Endometrium (tissue), 2 donors: ENCODE measurements around the gene MSL3B.
"Not testable (repeated sequence)": the region's sequence is repeated elsewhere in the genome, so short reads cannot be mapped to it uniquely, and the experiment has no call there.

Experiments used
- FAIRE-seq: peaks from 2 replicates; lab custom pipeline; 2012; peaks lifted over from hg19 to GRCh38; lab: Jason Lieb, UNC
- donor health status: control.
- donor health status: control.

MSL3B gene

DNA sequence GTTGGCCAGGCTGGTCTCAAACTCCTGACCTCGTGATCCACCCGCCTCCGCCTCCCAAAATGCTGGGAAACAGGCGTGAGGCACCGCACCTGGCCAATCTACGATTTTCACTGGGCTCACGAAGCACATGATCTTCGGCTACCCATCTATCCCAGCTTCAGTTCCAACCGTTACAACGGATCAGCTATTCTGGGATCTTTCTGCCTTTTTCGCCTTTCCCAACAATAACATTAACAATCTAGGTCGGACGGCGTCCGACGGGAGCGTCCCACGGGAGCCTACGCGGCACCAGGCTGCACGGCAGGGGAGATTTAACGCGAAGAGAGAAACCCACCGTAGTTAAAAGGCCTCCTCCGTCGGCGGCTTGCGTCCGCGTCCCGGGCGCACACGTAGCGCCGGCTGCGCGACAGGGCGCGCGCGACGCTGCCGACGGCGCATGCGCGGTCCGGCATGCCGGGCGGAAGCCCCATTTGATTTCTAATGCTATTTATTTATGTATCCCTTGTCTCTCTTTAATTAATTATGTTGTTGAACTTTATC lies at the start of gene MSL3B:
Gene MSL3B (minus strand): TSS at position 394 of the 540 bp plus-strand sequence.
- no peak for FAIRE-seq

DNA sequence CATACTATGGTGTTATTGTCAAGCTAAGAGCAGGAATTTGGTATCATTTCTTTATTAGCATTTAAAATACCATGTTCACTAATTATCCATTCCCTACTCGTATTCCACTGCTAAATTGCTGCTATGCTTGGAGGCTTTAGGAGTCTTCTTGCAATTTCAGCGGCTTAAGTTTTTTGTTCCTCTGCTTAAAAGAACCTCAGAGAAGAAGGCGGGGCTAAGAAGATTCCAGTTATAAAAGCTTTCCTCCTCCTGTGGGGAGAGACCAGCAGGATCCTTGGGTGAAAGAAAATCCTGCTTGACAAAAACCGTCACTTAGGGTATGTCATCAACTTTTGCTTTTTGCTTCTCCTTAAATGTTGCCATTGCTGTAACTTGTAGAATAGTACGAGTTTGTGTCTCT lies 48.9 kb upstream of the MSL3B start, which contains the start of gene TRPM8:
Gene TRPM8 (plus strand): TSS at position 258 of the 400 bp plus-strand sequence. CDS start 9,165 bp downstream, outside the sequence.
- no peak for FAIRE-seq

DNA sequence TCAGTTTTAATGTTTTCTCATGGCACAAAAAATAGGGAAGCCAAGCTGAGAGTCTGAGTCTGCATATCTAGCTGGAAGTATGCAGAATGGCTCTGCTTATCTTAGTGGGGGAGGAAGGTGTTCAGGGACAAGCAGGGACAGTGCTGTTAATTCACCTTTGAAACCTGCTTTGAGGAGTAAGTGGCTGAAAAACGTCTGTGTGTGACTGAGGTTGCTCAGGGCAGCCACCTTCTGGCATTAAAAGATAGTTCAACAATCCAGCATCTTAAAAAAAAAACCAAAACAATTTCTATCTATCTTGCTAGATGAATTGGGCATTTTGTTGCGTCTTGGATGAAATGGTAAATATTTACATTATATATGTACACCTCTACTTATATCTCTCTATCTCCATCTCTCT lies 46.9 kb upstream of the MSL3B start:
- no peak for FAIRE-seq

DNA sequence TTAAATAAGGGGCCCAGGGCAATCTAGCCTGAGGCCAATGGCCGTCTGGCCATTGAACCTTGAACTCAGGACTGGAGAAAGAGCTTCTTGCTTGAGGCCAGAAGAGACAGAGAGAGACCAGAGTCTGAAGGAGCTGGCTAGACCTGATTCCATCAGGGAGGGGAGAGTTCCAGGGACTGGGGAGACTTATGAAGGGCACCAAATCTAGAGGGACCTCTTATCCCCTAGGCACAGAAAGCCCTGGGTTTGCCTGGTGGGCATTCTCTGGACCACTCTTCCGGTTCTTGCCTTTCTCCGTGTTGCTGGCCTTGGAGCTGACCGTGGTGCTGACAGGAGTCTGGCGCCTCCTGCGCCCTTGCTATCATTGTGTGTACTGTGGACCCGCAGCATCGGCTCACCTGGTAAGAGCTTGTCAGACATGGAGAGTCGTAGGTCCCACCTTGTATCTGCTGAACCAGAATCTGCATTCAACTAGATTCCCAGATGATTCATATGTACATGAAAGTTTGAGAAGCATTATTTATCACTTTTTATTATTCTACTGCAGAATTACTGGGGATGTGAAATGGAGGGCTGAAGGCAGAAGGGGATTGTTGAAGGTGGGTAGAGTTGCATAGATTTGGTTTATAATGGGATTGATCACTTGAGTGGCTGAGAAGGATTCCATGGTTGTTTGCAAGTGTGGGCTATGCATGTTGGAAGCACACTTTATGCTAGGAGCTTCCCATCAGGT lies 44.7 kb upstream of the MSL3B start:
- FAIRE-seq: no peak

DNA sequence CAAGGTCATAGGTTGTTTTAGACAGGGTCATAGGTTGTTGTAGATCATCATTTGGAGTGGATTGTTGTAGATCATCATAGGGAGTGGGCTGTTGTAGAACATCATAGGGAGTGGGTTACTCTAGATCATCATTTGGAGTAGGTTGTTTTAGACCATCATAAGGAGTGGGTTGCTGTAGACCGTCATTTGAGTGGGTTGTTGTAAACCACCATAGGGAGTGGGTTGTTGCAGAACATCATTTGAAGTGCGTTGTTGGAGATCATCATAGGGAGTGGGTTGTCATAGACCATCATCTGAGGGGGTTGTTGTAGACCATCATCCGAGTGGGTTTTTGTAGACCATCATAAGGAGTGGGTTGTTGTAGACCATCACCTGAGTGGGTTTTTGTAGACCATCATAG lies 39.4 kb upstream of the MSL3B start:
- FAIRE-seq: no peak

DNA sequence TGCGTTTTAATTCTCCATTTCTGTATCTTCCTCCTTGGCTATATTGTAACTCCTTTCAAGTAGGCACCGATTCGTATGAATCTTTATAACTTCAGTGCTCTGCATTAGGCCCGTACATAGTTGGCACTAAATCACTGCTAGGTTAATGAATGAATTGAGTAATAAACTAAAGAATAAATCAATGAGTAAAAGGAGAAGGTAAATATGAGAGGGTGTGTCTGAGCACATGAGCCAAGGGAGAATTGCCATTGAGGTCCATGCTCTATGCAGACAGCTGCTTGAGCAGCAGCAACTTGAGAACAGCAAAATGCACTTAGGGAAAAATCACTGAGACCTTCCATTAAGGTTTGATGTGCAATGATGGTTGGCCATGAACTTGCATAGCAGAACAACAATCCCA lies 37.8 kb upstream of the MSL3B start:
- FAIRE-seq: no peak

DNA sequence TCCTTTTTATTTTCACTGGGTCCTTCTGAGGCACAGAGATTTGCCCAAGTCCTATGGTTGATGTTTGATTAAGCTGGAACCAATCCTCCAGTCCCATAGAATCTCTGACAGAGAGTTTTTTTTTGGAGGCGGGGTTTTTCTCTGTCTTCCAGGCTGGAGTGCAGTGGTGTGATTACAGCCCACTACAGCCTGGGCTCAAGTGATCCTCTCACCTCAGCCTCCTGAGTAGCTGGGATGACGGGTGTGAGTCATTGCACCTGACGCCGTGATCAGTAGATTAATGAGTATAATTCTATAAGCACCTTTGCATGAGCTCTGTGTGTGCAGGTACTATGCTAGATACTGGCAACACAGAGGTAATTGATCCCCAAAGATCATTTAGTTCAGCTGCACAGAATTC lies 33.7 kb upstream of the MSL3B start:
- no peak for FAIRE-seq

DNA sequence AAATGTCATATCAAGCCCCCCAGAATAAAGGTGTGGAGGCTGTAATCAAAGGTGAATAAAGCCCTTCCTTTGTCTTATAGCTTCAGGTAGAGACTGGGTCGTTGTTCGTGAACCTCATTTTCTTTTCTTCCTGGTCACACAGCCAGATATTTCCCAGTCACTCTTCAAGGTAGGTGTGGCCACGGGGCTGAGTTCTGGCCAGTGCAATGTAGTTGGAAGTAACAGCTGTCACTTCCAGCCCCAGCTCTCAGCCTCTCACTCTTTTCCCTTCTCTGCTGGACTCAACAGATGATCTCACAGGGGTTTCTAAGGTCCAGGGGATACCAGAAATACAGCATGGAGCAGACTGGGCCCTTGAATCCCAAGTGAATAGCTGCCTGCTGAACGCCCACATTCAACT lies 33.2 kb upstream of the MSL3B start:
- FAIRE-seq: no peak

DNA sequence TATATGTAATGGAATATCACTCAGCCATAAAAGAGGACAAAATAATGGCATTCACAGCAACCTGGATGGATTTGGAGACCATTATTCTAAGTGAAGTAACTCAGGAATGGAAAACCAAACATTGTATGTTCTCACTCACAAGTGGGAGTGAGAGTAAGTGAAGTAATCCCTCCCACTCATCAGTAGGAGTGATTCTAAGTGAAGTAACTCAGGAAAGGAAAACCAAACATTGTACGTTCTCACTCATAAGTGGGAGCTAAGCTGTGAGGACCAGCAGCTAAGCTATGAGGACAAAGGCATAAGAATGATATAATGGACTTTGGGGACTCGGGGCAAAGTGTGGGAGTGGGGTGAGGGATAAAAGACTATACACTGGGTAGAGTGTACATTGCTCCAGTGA lies 28.1 kb upstream of the MSL3B start:
- FAIRE-seq: not testable (repeated sequence)

DNA sequence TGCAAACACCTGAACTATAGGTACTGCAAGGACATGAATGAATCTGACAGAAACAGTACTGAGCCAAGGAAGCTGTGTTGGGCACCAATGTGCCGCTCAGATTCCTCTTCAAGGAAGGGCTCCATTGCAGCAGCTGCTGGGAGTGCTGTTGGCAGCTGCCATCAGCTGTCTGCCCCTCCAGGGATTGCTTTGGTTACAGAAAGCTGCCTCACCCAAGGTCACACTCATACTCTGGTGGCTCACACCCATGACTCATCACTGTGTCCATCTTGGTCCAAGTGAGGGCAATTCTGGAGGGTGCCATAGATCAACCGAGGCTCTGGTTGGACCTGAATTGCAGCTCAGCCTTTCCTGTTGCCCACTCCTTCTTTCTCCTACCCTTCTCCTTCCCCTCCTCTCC lies 24.6 kb upstream of the MSL3B start:
- no peak for FAIRE-seq

DNA sequence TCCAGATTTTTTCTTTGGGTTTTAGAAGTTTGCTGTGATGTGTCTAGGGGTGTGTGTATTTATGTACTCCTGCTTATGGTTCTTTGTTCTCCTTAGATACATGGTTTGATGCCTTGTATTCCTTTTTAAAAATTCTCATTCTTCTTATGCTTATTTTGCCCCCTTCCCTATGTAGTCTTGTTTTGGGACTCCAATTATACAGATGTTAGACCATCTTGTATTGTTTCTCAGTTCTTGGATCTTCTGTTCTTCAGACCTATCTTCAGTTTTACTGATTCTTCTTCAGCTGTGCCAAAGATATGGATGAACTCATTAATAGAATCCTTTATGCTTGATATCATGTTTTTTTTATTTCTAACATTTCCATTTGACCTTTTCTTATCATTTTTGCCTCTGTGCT lies 14.2 kb upstream of the MSL3B start:
- no peak for FAIRE-seq

DNA sequence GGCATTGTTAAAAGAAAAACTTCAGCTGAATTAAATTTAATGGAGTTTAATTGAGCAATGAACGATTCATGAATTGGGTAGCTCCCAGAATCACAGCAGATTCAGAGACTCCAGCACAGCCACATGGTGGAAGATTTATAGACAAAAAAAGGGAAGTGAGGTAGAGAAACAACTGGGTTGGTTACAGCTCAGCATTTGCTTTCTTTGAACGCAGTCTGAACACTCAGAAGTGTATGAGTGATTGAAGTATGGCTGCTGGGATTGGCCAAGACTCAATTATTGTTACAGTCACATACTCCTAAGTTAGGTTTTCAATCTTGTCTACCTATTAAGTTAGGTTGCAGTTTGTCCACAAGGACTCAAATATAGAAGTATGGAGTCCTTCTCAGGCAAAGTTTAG lies 3.9 kb upstream of the MSL3B start:
- not testable (repeated sequence) for FAIRE-seq

DNA sequence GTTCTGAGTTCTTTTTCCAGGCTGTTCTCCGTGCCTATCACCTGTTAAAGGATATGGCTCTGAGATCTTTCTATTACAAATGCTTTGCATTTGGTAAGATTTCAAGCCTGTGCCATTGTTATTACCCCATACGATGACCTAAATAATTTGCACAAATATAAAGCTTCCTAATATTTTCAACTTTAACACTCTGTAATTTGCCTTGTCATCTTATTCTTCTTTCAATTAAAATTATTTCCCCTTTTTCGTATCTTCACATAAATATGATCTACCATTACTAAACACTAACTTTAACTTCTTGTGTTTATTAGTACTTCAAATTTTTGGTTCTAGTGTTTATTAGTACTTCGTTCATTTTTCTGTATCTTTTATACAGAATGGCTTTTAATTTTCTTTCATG lies 3.2 kb upstream of the MSL3B start:
- FAIRE-seq: no peak

DNA sequence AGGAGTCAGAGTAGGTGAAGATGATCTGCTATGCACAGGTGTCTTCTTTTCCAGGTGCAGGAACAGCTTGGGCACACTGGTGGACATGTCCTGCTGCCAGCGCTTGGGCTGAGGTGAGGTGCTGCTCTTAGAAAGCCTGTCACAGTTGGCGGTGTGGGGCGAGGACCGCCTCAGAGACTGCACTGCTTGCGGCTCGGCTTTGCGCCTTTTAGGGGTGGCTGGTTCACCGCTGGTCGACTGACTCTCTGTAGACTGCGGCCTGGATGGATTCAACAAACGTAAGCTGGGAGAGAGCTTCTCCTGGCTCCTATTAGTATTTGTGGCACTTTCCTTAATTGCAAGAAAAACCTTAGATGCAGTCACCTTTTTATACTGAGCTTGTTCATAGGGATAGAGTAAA lies 1.7 kb downstream of the MSL3B start:
- no peak for FAIRE-seq

DNA sequence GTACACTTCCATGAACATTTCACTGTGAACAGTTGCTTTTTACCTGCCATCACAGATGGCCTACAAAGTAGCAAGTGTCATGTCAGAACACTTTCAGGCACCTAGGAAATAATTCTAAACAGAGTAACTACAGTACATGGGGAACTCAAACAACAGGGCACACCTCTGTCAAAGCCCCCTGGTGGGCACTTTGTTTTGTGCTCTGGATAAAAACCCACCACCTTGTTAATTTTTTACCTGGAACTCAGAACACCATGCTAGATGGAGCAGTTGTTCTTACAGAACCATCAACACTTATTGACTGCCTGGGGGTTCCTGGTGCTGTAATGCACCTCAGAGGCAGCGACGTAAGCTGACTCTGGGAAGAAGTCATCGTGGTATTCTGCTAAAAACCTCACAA lies 2.3 kb downstream of the MSL3B start:
- no peak for FAIRE-seq

DNA sequence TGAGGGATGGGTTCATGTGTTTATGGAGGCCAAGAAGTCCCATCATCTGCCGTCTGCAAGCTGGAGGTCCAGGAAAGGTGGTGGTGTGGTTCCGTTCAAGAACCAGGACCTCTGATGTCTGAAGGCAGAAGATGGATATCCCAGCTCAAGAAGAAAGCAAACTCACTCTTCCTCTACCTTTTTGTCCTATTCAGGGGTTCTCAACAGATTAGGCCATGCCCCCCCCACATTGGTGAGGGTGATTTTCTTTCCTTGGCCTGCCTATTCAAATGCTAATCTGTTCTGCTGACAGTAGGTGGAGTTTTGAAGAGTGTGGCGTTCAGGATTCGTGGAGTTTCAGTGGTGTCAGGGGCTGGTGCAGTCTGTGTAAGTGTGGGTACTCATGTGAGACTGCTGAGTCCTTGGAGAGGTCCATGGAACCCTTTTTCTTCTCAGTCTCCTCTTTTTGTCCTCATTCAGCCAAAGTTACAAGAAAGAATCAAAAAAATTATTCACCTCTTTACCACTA lies 5.9 kb downstream of the MSL3B start:
- FAIRE-seq: no peak

DNA sequence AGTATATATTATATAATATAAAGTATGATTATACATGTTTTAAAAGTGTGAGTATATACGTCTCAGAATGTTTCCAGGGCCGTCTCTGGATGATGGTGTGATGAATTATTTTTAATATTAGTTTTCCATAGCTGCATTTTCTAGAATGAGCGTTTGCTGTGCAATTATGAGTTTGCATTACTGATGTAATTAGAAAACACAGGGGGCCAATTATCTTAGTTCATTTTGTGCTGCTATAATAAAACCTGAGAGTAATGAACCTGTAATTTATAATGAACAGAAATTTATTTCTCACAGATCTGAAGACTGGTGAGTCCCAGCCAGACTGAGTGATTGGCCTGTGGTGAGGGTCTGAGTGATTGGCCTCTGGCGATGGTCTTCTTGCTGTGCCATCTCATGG lies 9.9 kb downstream of the MSL3B start:
- FAIRE-seq: no peak

DNA sequence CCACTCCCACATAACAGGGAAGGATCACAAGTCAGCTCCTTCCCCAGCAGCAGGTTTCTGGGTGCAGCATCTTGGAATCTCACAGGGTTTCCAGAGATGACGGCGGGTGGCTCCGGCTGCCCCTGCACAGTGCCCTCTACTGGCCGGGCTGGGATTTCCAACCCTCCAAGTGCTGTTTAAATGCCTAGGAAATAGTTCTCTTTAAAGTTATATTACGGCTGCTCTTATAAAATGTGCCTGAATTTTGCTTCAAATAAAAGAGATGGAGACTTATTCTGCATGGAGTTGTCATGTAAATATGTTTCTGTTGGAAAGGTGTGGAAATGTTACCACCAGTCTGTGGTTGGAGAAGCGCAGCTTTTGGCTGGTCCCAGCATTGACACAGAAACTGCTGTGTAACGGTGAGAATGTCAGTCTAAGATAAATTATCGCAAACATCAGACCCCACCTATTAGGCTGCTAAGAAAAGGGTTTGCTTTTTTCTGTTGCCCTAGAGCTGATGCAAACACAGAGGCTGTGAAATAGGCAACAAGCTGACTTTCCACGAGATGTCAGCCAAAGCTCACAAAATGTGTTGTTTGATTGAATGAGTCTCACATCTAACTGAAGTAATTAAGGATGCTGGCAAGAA lies 10.6 kb downstream of the MSL3B start:
- no peak for FAIRE-seq

DNA sequence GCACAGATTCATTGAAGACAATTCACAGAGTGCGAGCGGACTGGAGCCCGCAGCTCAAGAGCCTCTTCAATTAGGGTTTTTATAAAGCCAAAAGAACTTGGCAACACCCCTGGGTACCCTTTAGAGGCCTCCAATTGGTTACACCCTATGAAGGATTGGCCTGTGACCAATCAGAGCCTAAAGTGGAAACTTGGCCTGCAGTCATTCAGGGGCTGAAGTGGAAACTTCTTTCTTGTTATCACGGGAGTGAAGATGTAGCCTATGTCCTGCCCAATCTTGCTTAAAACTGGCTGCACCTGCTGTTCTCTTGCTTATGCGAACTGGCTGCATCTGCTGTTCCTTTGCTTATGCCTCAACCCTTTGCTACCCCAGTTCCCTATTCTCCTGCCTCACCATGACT lies 12.0 kb downstream of the MSL3B start:
- FAIRE-seq: no peak

DNA sequence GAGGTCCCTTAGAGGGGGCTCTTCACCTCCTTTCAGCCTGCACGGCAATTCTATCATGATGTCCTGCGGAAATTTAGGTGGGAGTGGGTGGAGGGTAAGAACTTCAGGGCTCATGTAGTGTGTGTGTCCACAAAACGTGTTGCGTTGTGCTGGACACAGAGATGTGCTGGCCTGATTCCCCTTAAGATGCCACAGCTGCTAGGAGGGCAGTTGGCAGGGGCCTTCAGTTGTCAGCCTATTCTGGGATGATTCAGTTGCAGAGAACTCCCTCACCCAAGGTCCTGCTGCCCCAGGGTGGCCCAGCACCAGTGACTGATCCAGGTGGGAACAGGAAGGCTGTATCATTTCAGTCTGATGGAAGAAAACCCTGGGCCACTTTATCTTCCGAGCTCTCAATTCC lies 12.8 kb downstream of the MSL3B start:
- no peak for FAIRE-seq

DNA sequence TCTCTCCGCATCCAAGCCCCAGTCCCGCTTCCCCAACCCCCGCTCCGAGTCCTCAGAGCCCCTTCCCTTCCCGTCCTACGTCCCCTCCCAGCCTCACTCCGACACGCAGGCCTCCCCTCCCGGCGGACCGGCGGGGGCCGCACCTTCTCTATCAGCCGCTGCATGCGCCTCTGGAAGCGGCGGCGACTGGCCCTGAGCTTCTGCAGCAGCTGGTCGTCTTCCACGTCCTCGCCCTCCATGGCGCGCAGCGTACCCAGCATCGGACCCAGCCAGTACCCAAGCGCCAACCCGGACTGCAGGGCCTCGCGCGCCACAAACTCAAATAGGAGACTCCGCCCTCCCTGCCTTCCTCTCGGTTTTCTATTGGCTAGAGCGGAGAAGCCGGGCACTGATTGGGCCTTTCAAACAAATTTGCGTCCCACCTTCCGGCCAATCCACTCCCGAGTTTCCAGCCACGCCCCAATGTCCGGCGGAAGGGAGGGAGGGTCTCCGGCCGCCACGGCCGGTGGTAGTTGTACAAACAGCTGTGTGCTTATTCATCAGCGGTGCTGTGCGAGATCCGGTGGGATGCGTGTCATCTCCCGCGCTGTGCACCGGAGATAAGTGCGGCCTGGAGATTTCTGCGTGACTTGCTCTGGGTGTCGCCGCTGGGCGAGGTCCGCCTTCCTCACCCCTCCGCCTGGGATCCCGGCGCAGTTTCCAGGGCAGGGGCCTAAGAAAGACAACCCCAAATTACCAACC lies 13.8 kb downstream of the MSL3B start, which contains the start of gene HJURP:
Gene HJURP (minus strand): TSS at position 295 of the 741 bp plus-strand sequence. CDS start 35 bp downstream, at position 260.
- FAIRE-seq: peak; percentile 93

DNA sequence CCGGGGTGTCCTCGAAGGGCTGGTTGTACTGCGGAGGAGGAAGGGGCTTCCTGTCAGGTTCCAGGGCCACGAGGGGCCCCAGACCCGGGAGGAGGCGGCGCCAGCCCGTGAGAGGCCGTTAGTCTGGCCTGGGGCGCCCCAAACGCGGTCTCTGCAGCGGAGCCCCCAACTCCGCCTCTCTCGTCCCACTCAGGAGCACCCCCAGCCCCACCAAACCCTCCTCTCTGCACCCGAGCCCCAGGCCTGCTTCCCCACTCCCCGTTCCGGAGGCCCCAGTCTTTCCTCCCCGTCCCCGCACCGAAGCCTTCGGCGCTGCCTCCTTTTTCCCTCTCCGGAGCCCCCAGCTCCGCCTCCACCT lies 14.3 kb downstream of the MSL3B start:
- FAIRE-seq: no peak

DNA sequence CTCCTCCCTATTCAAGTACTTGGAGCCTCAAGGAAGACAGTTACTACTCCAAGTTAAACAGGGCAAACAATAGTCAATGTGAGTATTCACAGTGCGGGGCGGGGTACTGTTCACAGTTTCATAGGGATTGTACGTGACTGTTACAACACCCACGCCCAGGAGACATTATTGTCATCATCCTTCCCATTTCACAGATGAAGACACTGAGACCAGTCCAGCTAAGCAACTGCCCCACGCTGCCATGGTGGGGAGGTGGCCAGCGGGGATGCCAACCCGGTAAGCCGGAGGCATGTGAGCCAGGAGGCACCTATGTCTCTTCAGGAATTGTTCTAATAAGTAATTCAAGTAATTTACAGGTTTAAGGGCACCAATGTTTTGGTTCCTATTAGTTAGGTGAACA lies 14.8 kb downstream of the MSL3B start:
- no peak for FAIRE-seq
